ENCODE data around the gene SH3BP5. TPM values are rescaled to one million over a fixed set of nuclear protein-coding genes. Genes with fewer than 3 reads are reported as not detected.

SH3BP5 gene
- total RNA-seq, 1 experiment from 2014 or later: 0.82 TPM

DNA sequence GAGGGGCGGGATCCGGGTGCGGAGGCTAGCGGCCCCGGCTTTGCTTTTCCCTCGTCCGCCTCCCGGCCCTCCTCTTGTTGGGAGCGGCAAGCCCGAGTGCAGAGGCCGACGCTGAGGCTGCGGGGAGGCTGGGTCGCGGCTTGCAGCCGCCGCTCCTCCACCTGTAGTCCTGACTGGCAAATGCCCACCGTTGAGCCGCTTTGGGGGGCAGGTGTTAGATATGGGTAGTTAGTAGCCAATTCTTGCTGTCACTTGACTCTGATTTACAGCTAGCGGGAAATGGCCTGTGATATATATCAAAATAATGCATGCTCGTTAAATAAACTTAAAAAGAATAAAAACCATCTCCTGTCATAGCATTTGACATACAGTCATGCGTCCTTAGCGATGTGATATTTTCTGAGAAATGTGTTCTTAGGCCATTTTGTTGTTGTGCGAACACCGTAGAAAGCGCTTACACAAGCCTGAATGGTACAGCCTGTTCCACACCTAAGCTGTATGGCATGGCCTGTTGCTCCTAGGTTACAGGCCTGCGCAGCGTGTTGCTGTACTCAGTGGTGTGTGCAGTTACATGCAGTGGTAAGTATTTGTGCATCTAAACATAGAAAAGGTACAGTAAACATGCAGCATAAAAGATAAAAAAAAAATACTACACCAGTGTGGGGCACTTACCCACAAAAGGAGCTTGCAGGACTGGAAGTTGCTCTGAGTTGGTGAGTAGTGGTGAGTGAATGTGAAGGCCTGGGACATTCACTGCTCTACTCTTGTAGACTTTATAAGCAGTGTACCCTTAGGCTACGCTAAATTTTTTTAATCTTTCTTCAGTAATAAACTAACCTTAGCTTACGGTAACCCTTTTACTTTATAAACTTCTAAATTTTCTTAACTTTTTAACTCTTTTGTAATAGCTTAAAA, 125.5 kb downstream of the SH3BP5 start:
- Histone ChIP-seq H2AFZ (ENCODE audit: low read length) (peak overlapping the region; percentile 72; the same call in 1 of the 2 replicates), H3K4me2 (ENCODE audit: low read depth, low read length, poor library complexity, severe bottlenecking) (peak overlapping the region; percentile 94), H3K79me2 (ENCODE audit: low read length) (peaks cover 55% of the 10 kb centered on the region), H3K9ac (ENCODE audit: low read length) (peak overlapping the region; percentile 85), H3K27ac (ENCODE audit: low read length) (peak overlapping the region; percentile 47), H3K36me3 (ENCODE audit: insufficient read depth, low read length) (peaks cover 16% of the 10 kb centered on the region; the same call in 1 of the 2 replicates), H3K4me1 (ENCODE audit: low read length) (peaks cover 22% of the 10 kb centered on the region), H3K27me3 (ENCODE audit: low read length) (no peaks in the 10 kb centered on the region), H3K9me3 (ENCODE audit: low read length) (no peaks in the 10 kb centered on the region), H4K20me1 (ENCODE audit: insufficient read depth, low read depth, low read length) (no peaks in the 10 kb centered on the region), H3K4me3 (ENCODE audit: low read length) (peak overlapping the region; percentile 84), H3K9me2 (replicated peaks; ENCODE audit: insufficient read depth, low read length) (no peaks in the 10 kb centered on the region)
- DNase-seq: peak; percentile 80

DNA sequence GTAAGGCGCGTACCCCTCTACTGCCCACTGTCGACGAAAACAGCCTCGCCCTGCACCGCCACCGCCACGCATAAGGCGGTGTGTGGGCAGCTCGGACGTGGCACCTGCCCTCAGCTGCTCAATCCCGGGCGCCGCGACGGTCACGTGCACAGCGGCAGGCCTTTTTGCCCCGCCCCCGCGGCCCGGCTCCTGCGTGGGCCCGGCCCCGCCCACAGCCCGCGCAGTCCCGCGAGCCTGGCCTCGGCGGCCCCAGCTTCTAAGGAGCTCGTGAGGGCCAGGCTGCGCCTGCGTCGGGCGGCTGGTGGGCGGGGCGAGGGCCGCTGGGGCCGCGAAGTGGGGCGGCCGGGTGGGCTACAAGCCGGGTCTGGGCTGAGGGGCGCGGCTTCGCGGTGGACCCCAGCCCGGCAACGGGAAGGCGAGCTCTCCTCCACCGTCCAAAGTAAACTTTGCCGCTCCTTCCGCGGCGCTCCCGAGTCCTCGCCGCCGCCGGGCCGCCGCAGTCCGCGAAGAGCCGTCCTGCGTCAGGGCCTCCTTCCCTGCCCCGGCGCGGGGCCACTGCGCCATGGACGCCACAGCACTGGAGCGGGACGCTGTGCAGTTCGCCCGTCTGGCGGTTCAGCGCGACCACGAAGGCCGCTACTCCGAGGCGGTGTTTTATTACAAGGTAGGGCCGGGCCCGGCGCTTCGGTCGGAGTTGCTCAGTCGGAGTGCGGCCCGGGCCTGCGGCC, 126.3 kb downstream of the SH3BP5 start, which contains the start of gene CAPN7:
TSS of gene CAPN7 (plus strand) at position 313 of the 728 bp plus-strand sequence. CDS start at position 563, 250 bp downstream.
- Histone ChIP-seq H3K36me3 (ENCODE audit: insufficient read depth, low read length) (peaks cover 13% of the 10 kb centered on the region; the same call in 1 of the 2 replicates), H3K4me2 (ENCODE audit: low read depth, low read length, poor library complexity, severe bottlenecking) (peak within 1 kb of the TSS; percentile 94), H3K4me3 (ENCODE audit: low read length) (peak within 1 kb of the TSS; percentile 84), H3K4me1 (ENCODE audit: low read length) (peaks cover 22% of the 10 kb centered on the region), H4K20me1 (ENCODE audit: insufficient read depth, low read depth, low read length) (no peaks in the 10 kb centered on the region), H3K9me2 (replicated peaks; ENCODE audit: insufficient read depth, low read length) (no peaks in the 10 kb centered on the region), H3K27me3 (ENCODE audit: low read length) (no peaks in the 10 kb centered on the region), H3K9me3 (ENCODE audit: low read length) (no peaks in the 10 kb centered on the region), H3K27ac (ENCODE audit: low read length) (peak within 1 kb of the TSS; percentile 47), H2AFZ (ENCODE audit: low read length) (peak within 1 kb of the TSS; percentile 90), H3K79me2 (ENCODE audit: low read length) (peaks cover 49% of the 10 kb centered on the region), H3K9ac (ENCODE audit: low read length) (peak within 1 kb of the TSS; percentile 85)
- DNase-seq: peak; percentile 97

DNA sequence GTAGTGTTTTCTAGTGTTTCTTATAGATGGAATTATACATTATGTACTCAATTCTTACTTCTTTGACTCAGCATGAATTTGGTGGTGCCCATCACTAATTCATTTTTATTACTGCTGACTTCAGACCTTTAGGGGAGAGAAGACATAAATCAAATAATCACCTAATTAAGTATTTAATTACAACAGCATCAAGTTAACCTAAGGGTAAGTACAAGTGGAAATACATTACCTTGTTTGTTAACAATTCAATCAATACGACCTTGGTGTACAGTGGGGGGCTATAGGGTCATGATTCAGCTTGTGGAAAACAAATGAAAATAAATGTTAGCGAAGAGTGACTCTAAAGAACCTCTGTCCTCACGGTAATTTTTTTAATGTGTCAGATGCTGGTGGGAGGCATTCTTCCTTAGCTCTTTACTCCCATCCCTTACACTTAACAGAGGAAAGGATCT, 126.9 kb downstream of the SH3BP5 start:
- Histone ChIP-seq H3K9me3 (ENCODE audit: low read length) (no peaks in the 10 kb centered on the region), H3K27ac (ENCODE audit: low read length) (no peak overlapping the region), H2AFZ (ENCODE audit: low read length) (peak overlapping the region; percentile 90), H3K4me1 (ENCODE audit: low read length) (peaks cover 22% of the 10 kb centered on the region), H3K4me3 (ENCODE audit: low read length) (peak overlapping the region; percentile 84), H3K36me3 (ENCODE audit: insufficient read depth, low read length) (peaks cover 7% of the 10 kb centered on the region; the same call in 1 of the 2 replicates), H4K20me1 (ENCODE audit: insufficient read depth, low read depth, low read length) (no peaks in the 10 kb centered on the region), H3K9ac (ENCODE audit: low read length) (peak overlapping the region; percentile 85), H3K79me2 (ENCODE audit: low read length) (peaks cover 43% of the 10 kb centered on the region), H3K27me3 (ENCODE audit: low read length) (no peaks in the 10 kb centered on the region), H3K9me2 (replicated peaks; ENCODE audit: insufficient read depth, low read length) (no peaks in the 10 kb centered on the region), H3K4me2 (ENCODE audit: low read depth, low read length, poor library complexity, severe bottlenecking) (peak overlapping the region; percentile 94)
- DNase-seq: no peak

Small RNA genes lying within 50 kb of the gene (small RNA-seq; reads per million reads assigned to genes)
- gene HMGN2P7: not detected
- not detected for gene RNU6-454P

Other genes starting within 250 kb of the SH3BP5 start
- 11.1 and 12.2 TPM in 2 replicates for gene RBSN, start 233.4 kb downstream of the SH3BP5 start, total RNA-seq (2014; rRNA removed; shearing (Covaris generic); ENCODE audit: low replicate concordance)
- gene CAPN7, start 126.3 kb downstream of the SH3BP5 start, total RNA-seq (2014; rRNA removed; shearing (Covaris generic); ENCODE audit: low replicate concordance): 31.5 and 36.5 TPM in 2 replicates
- gene METTL6, start 95.0 kb upstream of the SH3BP5 start, total RNA-seq (2014; rRNA removed; shearing (Covaris generic); ENCODE audit: low replicate concordance): 20.9 and 23.2 TPM in 2 replicates
- 19.8 and 29.2 TPM in 2 replicates for gene EAF1, start 95.0 kb upstream of the SH3BP5 start, total RNA-seq (2014; rRNA removed; shearing (Covaris generic); ENCODE audit: low replicate concordance)
- gene COLQ, start 189.1 kb upstream of the SH3BP5 start, total RNA-seq (2014; rRNA removed; shearing (Covaris generic); ENCODE audit: low replicate concordance): 2.6 and 8.9 TPM in 2 replicates